ENCODE data around the gene WFS1.

- TF ChIP-seq CTCF (IDR thresholded peaks at IDR 0.05) = no peak
- TF ChIP-seq POLR2A (IDR thresholded peaks at IDR 0.05) = no peak
Observed at GRCh38 chr4:6246170-6246634, 23.4 kb upstream of the WFS1 start.

All from thyroid gland (tissue), 4 donors.